Cortex of kidney (tissue), 1 donor: ENCODE results near the gene FDX1.
A peak's percentile ranks its signal among the peaks of the same experiment; 100 is the strongest.
"Not testable (repeated sequence)": the region's sequence is repeated elsewhere in the genome, so short reads cannot be mapped to it uniquely, and the experiment has no call there.

Source experiments
- DNase-seq: peaks from one replicate; lab custom pipeline; 2025; lab: John Stamatoyannopoulos, UW

Gene FDX1, protein sequence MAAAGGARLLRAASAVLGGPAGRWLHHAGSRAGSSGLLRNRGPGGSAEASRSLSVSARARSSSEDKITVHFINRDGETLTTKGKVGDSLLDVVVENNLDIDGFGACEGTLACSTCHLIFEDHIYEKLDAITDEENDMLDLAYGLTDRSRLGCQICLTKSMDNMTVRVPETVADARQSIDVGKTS

DNA sequence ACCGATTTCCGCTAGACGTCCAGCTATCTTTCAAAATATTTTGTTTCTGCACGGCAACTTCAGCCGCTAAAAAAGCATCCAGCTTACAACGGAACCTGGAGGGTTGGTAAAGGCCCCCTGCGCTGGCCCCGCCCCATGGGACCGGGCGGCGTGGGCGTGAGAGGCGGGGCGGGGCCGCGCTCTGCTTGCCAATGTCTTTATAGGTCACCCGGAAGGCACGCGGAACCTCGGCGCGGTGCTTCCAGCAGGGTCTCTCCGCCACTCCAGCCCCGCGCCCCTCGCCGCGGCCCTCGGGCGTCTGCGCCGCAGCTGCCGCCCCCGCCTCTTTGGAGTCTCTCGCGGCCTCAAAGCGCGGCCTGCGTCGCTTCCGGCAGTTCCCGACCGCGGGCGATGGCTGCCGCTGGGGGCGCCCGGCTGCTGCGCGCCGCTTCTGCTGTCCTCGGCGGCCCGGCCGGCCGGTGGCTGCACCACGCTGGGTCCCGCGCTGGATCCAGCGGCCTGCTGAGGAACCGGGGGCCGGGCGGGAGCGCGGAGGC, at the start of gene FDX1:
TSS of gene FDX1 (plus strand) at position 218 of the 536 bp plus-strand sequence. CDS start at position 391, 173 bp downstream.
- no peak for DNase-seq

DNA sequence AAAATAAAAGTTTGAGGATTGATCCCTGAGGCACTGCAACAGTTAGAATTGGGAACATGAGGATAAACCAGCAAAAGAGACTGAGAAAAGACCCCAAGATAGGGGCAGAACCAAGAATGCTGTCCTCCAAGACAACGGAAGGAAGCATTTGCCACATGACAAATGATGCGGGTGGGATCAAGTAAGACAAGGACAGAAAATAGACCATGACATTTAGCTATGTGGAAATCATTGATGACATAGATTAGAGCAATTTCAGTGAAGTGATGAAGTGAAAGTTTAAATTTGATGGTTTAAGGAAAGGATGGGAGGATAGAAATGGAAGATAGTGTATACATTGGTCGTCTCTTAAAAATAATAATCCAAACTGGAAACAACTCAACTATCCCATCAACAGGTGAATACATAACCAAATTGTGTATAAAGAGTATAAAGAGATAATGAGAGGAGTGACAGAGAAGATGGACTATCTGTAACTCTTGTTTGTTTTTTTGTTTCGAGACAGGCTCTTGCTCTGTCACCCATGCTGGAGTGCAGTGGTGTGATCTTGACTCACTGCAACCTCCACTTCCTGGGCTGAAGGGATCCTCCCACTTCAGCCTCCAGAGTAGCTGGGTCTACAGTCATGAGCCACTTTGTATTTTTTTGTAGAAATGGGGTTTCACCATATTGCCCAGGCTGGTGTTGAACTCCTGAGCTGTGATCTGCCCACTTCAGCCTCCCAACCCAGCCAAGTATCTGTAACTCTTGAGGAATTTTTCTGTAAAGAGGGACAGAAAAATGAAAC, 48.7 kb upstream of the FDX1 start:
- DNase-seq = no peak

DNA sequence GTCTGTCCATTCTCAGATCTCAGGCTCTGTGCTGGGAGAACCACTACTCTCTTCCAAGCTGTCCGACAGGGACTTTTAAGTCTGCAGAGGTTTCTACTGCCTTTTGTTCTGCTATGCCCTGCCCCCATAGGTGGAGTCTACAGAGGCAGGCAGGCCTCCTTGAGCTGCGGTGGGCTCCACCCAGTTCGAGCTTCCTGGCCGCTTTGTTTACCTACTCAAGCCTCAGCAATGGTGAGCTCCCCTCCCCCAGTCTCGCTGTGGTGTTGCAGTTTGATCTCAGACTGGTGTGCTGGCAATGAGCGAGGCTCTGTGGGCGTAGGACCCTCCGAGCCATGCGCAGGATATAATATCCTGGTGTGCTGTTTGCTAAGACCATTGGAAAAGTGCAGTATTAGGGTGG, 41.5 kb upstream of the FDX1 start:
- DNase-seq = not testable (repeated sequence)

DNA sequence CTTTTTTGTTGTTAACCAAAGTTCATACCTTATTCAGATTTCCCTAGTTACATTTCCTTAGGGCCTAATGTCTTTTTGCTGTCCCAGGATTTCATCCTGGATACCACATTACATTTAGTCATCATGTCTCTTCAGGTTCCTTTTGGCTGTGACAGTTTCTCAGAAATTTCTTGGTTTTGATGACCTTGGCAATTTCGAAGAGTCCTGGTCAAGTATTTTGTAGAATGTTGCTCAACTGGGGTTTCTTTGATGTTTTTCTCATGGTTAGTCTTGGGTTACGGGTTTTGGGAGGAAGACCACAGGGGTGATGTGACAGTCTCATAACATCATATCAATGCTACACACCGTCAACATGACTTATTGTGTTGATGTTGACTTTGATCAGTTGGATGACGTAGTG, 39.8 kb upstream of the FDX1 start:
- no peak for DNase-seq

DNA sequence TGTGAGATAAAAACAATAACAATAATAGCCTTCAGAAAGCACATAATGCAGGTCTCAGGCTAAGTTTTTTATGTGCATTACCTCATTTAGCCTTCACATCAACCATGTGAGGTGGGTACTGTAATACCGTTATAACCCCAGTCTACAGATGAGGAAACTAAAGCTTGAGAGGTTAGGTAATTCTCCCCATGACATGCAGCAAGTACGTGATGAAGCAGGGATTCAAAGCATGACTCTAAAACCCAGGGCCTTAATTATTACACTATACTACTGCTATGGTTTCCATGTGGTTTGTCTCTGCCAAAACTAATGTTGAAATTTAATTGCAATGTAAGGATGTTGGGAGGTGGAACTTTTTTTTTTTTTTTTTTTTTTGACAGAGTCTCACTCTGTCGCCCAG, 37.7 kb upstream of the FDX1 start:
- no peak for DNase-seq

DNA sequence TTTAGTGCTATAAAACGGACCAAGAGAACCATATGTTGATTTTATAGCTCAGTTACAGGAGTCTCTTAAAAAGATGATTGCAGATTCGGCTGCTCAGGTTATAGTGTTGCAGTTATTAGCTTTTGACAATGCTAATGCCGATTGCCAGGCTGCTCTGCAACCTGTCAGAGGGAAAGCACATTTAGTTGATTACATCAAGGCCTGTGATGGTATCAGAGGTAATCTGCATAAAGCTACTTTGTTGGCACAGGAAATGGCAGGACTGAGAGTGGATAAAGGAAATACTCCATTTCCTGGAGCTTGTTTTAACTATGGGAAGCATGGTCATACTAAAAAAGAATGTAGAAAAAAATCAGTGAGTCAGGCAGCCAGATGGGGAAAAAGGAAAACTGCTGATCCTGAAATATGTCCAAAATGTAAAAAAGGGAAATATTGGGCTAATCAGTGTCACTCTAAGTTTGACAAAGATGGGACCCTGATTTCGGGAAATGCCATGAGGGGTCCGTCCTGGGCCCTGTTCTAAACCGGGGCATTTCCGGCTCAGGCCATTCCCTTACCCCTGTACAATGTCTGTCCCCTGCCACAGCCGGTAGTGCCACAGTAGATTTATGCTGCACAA, 32.0 kb upstream of the FDX1 start:
- not testable (repeated sequence) for DNase-seq

DNA sequence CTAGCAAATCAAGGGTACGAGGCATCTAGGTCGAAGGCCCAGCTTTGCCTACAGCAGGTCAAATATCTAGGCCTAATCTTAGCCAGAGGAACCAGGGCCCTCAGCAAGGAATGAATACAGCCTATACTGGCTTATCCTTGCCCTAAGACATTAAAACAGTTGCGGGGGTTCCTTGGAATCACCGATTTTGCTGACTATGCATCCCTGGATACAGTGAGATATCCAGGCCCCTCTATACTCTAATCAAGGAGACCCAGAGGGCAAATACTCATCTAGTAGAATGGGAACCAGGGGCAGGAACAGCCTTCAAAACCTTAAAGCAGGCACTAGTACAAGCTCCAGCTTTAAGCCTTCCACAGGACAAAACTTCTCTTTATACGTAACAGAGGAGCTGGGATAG, 26.2 kb upstream of the FDX1 start:
- DNase-seq = not testable (repeated sequence)

DNA sequence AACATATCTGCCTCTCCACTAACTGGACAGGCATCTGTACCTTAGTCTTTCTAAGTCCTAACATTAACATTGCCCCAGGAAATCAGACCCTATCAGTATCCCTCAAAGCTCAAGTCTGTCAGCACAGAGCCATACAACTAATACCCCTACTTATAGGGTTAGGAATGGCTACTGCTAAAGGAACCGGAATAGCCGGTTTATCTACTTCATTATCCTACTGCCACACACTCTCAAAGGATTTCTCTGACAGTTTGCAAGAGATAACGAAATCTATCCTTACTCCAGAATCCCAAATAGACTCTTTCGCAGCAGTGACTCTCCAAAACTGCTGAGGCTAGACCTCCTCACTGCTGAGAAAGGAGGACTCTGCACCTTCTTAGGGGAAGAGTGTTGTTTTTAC, 24.1 kb upstream of the FDX1 start:
- DNase-seq = not testable (repeated sequence)

DNA sequence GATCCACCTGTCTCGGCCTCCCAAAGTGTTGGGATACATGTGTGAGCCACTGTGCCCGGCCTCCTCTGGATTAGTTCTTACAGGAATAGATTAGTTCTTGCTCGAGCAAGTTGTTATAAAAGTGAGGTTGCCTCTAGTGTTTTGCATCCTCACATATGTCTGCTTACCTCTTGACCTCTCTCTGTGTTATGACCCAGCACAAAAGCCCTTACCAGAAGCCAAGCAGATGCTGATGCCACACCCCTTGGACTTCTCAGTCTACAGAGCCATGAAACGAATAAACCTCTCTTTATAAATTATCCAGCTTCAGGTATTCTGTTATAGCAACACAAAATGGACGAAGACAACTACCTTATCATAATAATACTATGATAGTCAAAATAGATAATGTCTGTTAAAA, 22.4 kb upstream of the FDX1 start:
- DNase-seq = no peak

DNA sequence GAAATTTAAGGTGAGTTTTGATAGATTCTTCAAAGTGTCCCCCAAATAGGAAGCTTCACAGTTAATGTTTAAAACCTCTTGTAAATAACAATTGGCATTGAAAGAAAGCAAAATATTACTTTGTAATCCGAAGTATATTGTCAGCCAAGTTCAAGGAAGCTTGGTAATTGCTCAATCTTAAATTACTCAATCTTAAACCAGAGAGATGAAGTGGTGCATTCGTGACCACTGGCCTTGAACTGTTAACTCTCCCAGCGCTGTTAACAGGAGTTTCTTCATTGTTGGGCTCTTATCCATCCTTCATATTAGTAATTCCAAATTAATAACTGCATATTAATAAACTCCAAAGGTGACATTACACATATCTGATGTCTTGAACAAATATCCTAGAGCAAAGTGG, 20.6 kb upstream of the FDX1 start:
- no peak for DNase-seq

DNA sequence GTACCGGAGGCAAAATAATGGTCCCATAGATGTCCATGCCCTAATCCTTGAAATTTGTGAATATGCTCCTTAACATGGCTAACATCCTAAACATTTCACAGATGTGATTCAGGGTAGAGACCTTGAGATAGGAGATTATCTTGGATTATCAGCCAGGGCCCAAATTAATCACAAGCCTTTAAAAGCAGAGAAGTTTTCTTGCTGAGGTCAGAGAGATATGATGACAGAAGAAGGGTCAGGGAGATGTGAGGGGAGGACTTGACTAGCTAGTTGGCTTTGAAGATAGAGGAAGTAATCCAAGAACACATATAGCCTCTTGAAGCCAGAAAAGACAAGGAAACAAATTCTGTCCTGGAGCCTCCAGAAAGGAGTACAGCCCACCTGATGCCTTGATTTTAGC, 19.1 kb upstream of the FDX1 start:
- DNase-seq = no peak

DNA sequence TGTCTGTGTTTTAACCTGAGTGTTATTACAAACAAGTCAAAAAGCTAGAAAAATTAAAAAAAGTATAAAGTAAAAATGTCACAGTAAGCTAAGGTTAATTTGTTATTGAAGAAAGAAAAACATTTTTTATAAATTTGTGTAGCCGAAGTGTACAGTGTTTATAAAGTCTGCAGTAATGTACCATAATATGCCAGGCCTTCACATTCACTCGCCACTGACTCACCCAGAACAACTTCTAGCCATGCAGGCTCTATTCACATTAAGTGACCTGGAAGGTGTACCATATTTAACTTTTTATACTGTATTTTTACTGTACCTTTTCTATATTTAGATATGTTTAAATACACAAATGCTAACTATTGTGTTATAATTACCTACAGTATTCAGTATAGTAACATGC, 14.7 kb upstream of the FDX1 start:
- no peak for DNase-seq

DNA sequence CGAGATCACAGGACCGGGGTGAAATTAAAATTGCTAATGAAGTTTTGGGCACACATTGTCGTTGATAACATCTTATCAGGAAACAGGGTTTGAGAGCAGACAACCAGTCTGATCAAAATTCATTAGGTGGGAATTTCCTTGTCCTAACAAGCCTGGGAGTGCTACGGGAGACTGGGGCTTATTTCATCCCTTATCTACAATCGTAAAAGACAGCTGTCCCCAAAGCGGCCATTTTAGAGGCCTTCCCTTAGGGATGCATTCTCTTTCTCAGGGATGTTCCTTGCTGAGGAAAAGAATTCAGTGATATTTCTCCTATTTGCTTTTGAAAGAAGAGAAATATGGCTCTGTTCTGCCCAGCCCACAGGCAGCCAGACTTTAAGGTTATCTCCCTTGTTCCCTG, 8.1 kb upstream of the FDX1 start:
- DNase-seq = not testable (repeated sequence)

DNA sequence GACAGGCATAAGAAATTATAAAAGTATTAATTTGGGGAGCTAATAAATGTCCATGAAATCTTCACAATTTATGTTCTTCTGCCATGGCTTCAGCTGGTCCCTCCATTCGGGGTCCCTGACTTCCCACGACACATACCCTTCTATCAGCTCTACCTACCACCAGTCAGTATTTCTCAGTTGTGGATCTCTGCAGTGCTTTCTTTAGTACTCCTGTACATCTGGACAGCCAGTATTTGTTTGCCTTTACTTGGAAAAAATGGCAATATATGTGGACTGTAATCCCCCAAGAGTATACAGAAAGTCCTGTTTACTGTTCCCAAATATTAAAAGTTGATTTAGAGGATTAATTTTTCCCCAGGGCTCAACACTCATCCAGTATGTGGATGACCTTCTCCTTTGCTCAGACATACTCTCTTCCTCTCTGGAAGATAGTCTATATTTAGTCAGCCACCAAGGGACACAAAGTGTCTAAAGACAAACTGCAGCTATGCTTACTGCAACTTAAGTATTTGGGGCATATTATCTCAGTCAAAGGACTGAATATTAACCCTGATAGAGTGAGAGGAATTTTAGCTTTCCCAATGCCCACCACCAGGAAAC, 7.3 kb upstream of the FDX1 start:
- DNase-seq = no peak

DNA sequence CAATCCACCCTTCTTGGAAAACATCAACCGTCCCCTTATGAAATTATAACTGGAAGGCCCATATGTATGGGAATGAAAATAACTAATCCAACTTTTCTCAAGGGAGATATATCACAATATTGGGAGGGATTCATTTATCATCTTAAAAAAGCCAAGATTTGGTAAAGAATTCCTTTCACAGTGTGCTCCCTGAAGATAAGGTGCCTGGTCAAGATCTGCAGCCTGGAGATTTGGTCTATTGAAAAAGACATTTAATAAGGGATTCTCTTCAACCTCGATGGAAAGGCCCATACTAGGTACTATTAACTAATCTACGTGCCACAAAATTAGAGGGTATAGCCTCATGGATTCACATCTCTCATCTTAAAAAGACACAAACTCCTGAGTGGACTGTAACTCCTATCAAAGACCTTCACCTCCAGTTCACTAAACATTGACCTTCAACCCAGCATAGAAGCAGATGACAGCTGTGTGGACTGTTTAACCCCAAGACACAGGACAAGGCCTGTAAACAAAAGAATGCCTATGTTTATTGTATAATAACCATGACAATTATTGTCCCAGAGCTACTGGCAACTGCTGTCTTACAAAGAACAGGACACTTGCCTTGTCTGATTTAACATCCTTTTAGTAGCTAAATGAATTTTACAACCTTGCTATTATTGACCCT, 4.8 kb upstream of the FDX1 start:
- DNase-seq = no peak

DNA sequence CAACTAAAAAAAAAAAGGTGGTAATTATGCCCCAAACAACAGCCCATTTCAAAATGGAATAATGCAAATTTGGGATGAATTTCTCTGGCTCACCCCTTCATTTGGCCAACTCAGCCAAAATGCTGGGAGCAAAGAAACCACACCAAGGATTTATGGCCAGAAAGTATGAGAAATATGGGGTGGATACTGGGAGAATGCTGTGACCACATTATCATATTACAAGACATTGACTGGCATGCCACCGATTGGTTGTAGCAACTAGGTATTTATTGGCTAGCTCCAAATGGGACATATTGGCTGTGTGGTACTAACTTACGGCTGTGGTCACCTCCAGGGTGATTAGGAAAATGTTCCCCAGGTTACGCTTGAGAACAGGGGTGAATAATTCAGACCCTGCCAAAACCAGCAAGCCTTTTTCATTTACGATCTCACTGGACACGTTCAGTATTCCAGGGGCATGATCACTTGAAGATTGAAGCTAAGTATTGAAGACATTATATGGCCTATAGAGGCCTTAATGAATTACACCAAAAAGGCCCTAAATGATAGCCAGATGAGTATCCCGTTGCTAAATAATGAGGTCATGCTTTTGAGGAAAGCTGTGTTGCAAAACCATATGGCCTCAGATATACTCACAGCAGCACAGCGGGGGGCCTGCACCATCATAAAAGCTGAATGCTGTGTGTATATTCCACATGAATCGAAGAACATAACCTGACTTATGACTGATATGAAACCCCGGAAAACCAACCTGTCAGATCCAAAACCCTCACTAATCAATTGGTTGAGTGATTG, 3.8 kb upstream of the FDX1 start:
- DNase-seq = no peak

DNA sequence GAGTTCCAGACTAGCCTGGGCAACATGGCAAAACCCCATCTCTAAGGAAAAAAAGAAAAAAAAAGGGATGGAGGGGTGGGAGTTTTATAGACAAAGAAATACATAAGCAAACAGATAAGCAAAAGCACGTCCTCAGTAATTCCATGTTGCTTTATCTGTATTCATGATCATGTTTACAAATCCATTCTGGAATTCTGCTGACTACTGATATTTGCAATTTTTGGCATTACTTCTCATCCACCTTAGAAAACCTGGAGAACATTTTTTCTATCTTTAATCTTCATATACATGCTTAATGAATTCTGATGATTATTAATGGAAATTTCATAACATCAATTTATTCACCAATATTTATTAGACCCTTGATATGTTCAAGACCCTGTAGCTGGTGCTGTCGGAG, 1.7 kb upstream of the FDX1 start:
- DNase-seq = no peak

DNA sequence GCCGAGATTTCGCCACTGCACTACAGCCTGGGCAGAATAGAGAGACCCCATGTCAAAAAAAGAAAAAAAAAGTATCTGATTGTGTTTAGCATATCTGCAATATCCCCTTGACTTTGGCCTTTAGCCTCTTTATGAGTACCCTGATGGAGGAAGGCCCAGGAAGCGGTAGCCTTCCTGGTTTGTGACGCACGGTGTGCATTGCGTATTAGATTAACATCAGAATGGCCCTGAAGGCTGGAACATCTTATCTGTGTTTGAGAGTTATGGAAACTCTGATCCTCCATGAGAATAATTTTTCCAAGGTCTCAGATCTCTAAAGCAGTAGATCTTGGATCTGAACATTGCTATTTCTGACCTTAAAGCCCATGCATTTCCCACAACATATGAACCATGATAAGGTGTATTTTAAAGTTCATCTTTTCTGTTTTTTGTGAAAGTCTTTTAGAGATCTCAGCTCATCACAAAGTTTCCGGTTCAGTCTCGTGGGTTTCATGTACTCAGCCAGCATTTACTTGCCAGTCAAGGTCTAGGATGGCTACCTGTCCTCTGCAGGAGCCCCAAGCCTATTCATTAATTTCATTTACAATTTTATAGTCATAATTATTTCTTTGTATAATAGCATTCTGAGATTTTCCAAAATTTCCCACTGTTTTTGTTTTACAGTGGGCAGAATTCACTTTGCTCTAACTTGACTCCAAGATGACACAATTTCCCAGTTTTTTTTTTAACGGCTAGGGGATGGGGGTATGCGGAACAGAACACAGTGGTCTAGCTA, 605 bp upstream of the FDX1 start:
- no peak for DNase-seq

DNA sequence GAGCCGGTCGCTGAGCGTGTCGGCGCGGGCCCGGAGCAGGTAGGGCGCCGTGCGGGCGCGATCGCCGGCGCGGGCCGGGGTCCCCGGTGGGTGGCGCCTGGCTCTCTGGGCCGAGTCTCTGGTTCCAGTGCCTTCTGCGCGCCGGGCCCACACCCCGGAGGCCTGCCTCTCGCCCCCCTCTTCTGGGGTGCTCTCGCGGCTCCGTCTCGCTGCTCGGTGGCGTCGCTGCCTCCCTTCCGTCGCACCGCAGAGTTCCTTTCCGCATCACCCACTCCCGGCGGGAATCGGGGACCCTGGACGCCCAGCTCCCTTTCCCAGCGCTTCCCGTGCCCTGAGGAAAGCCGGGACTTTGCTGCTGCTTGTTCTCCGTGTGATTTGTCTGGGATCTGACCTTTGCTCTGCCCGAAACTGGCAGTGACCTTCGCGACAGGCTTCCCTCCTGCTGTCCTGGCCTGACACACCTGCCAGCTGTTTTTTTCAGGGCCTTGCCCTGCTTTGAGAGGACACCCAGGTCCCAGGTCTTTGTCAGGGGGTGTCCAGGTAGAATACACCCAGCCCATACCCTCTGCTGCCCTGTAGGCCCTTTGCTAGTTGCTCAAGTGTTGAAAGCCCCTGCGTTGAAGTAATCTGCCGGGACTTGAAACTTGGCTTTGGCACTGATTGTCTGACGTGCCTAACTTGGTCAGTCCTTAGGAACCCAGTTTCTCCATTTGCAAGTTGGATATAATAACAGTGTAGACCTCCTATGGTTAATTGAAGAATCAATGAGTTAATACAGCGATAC, 711 bp downstream of the FDX1 start:
- peak; percentile 9 for DNase-seq
